Right lobe of liver (tissue), 4 donors: ENCODE measurements around the gene ZNF799.

Experiments
- CTCF ChIP-seq, 4 donors: fragments of 200-600 bp in 3 of 4; fragments of 450-650 bp in 1 of 4; IDR thresholded peaks; one replicate each; pipeline versions ENCODE4 v1.5.1 to v1.8.0; 2016 to 2022; ENCODE audit warnings: antibody characterized with exemption in 4 of 4, mild to moderate bottlenecking in 2 of 4
- POLR2A ChIP-seq: fragments of 450-650 bp; IDR thresholded peaks from one replicate; pipeline ENCODE4 v1.6.1; 2017; ENCODE audit warnings: antibody characterized with exemption, mild to moderate bottlenecking
- donor health status: DM: no; HTN: no; CAD: no.
- donor health status: DM: no; HTN: no; CAD: no.
- donor health status: DM: no; HTN: yes; CAD: no.

GRCh38 chr19:12425236-12425887, 24.3 kb upstream of the ZNF799 start:
- TF ChIP-seq CTCF (IDR thresholded peaks at IDR 0.05) (no peak), POLR2A (no peak)
